GM12878 (cell line): ENCODE measurements around the gene EFCAB9. TPM values are rescaled to one million over a fixed set of nuclear protein-coding genes. Genes with fewer than 3 reads are reported as not detected.
A peak's percentile ranks its signal among the peaks of the same experiment; 100 is the strongest.

Source experiments
- ATAC-seq: fragments of 200-7000 bp; cut with Tn5 transposase; 3 replicates; pipeline ENCODE4 v1.9.1; 2020; ENCODE audit warnings: mild to moderate bottlenecking, moderate library complexity
- BruUV-seq: library from RNA; stranded (reverse); fragments of 400-500 nt; replicated peaks from 2 replicates; lab custom pipeline; 2021; lab: Mats Ljungman, UMichigan
- CTCF ChIA-PET: fragments of 300-600 bp; sonication (Branson Sonifier 250); formaldehyde crosslinking; extraction: SDS; loops from one replicate; lab custom pipeline; 2021; ENCODE audit warnings: inconsistent platforms; lab: Yijun Ruan, JAX
- POLR2A ChIA-PET: fragments of 350-600 bp; formaldehyde crosslinking; extraction: SDS; loops from one replicate; lab custom pipeline; 2021; ENCODE audit warnings: inconsistent platforms; lab: Charles Lee
- RAD21 ChIA-PET: fragments of 300-600 bp; sonication (Branson Sonifier 250); formaldehyde crosslinking; loops from one replicate; lab custom pipeline; 2023; ENCODE audit warnings: antibody characterized with exemption; ENCODE audit not compliant: unreplicated experiment; lab: Charles Lee
- SMC1A ChIA-PET: fragments of 300-600 bp; sonication (Branson Sonifier 250); formaldehyde crosslinking; loops from one replicate; lab custom pipeline; 2023; ENCODE audit not compliant: unreplicated experiment, uncharacterized antibody; lab: Charles Lee
- DNase-seq: peaks from one replicate; pipeline ENCODE4 v3.0.0-alpha.2; 2011; ENCODE audit warnings: low read depth, low spot score
- FAIRE-seq: peaks from 3 replicates; lab custom pipeline; 2011; peaks lifted over from hg19 to GRCh38; lab: Jason Lieb, UNC
- H2AFZ ChIP-seq: 2 replicates; pipeline ENCODE4 v1.6.0; 2011; ENCODE audit warnings: low read depth, low read length, control low read depth; ENCODE audit not compliant: control insufficient read depth
- H3K27ac ChIP-seq: 2 replicates; pipeline ENCODE4 v1.5.1; 2011; ENCODE audit warnings: control low read depth; ENCODE audit not compliant: control insufficient read depth, insufficient read depth
- H3K27me3 ChIP-seq, 2 experiments: replicated peaks in 1 of 2; 2 replicates each; pipeline versions ENCODE4 v1.6.0 to v1.6.1; 2011; ENCODE audit warnings: low read length in 1 of 2; ENCODE audit not compliant: control insufficient read depth in 2 of 2, insufficient read depth in 2 of 2
- H3K36me3 ChIP-seq, 2 experiments: 2 replicates each; pipeline ENCODE4 v1.5.1; 2011; ENCODE audit warnings: low read length in 1 of 2; ENCODE audit not compliant: control insufficient read depth in 2 of 2, insufficient read depth in 2 of 2
- H3K4me1 ChIP-seq: 2 replicates; pipeline ENCODE4 v1.6.1; 2011; ENCODE audit warnings: mild to moderate bottlenecking, low read length, moderate library complexity, mixed read lengths; ENCODE audit not compliant: control insufficient read depth, insufficient read depth
- H3K4me2 ChIP-seq: 2 replicates; pipeline ENCODE4 v1.6.0; 2011; ENCODE audit warnings: control low read depth; ENCODE audit not compliant: control insufficient read depth, insufficient read depth
- H3K4me3 ChIP-seq: fragments of 200-600 bp; sonication (generic); 2 replicates; pipeline ENCODE4 v1.5.1; 2016
- H3K79me2 ChIP-seq: 2 replicates; pipeline ENCODE4 v1.6.0; 2011; ENCODE audit warnings: low read length; ENCODE audit not compliant: control insufficient read depth, insufficient read depth
- H3K9ac ChIP-seq: 2 replicates; pipeline ENCODE4 v1.8.0; 2011; ENCODE audit warnings: low read length, control low read depth, mixed read lengths; ENCODE audit not compliant: control insufficient read depth, insufficient read depth
- H3K9me3 ChIP-seq: replicated peaks from 3 replicates; pipeline ENCODE4 v1.5.1; 2011; ENCODE audit warnings: mild to moderate bottlenecking, low read length; ENCODE audit not compliant: control insufficient read depth, insufficient read depth
- H4K20me1 ChIP-seq: 2 replicates; pipeline ENCODE4 v1.6.0; 2011; ENCODE audit not compliant: control insufficient read depth, insufficient read depth
- ATF2 ChIP-seq: IDR thresholded peaks from 2 replicates; pipeline ENCODE4 v1.6.1; 2012; ENCODE audit warnings: low read length, inconsistent platforms
- CHD1 ChIP-seq: IDR thresholded peaks from 2 replicates; pipeline ENCODE4 v1.6.1; 2012; ENCODE audit warnings: low read depth, low read length, improper control_type of control experiment
- KDM1A ChIP-seq: fragments of 200-600 bp; sonication (generic); IDR thresholded peaks from 2 replicates; pipeline ENCODE4 v1.6.1; 2016; ENCODE audit warnings: borderline replicate concordance
- MXI1 ChIP-seq: fragments of 150-350 bp; IDR thresholded peaks from 2 replicates; pipeline ENCODE4 v1.6.1; 2011; ENCODE audit warnings: low read depth, mild to moderate bottlenecking, inconsistent platforms, low read length, improper control_type of control experiment
- NFIC ChIP-seq: IDR thresholded peaks from 2 replicates; pipeline ENCODE4 v1.6.1; 2012; ENCODE audit warnings: low read depth, mild to moderate bottlenecking, inconsistent platforms, low read length, moderate library complexity
- NR2C1 ChIP-seq: fragments of 450-650 bp; IDR thresholded peaks from 2 replicates; pipeline ENCODE4 v1.6.1; 2017; ENCODE audit warnings: antibody characterized with exemption, mild to moderate bottlenecking, moderate library complexity
- POLR2A ChIP-seq: IDR thresholded peaks from 2 replicates; pipeline ENCODE4 v1.6.1; 2011; ENCODE audit warnings: low read depth, mild to moderate bottlenecking, low read length
- RAD51 ChIP-seq: fragments of 450-650 bp; IDR thresholded peaks from 2 replicates; pipeline ENCODE4 v1.6.1; 2016; ENCODE audit warnings: moderate library complexity, mild to moderate bottlenecking, inconsistent platforms
- SMC3 ChIP-seq: IDR thresholded peaks from 2 replicates; pipeline ENCODE4 v1.6.1; 2011; ENCODE audit warnings: low read length, improper control_type of control experiment, borderline replicate concordance
- ZBTB33 ChIP-seq: fragments of 450-650 bp; IDR thresholded peaks from 2 replicates; pipeline ENCODE4 v1.6.1; 2017; ENCODE audit warnings: mild to moderate bottlenecking
- ZNF207 ChIP-seq: fragments of 450-650 bp; IDR thresholded peaks from 2 replicates; pipeline ENCODE4 v1.6.1; 2014; ENCODE audit warnings: antibody characterized with exemption, mild to moderate bottlenecking, borderline replicate concordance
- ZSCAN29 ChIP-seq: fragments of 450-650 bp; IDR thresholded peaks from 2 replicates; pipeline ENCODE4 v1.6.1; 2017; ENCODE audit warnings: mild to moderate bottlenecking, moderate library complexity
- WGBS: methylation state at CpG from one replicate; pipeline ENCODE4 v1.1.6; 2016; ENCODE audit warnings: low lambda C conversion rate; ENCODE audit not compliant: insufficient replicate concordance, insufficient coverage; ENCODE audit errors: missing lambda C conversion rate; 5-methylcytosine and 5-hydroxymethylcytosine counted together
- in situ Hi-C: fragments of 300-500 bp; cut with MboI; formaldehyde crosslinking; loops from 9 replicates; pipeline ENCODE4 v1.14.3; 2018; ENCODE audit warnings: mixed read lengths
- intact Hi-C: fragments of 100-400 bp; cut with micrococcal nuclease; formaldehyde crosslinking; loops from one replicate; pipeline ENCODE4 v1.14.2; 2022; ENCODE audit not compliant: unreplicated experiment
- polyA plus RNA-seq, 11 experiments: library from polyadenylated mRNA; depleted of rRNA in 4 of 11; unstranded in 6 of 11; stranded (reverse) in 5 of 11; fragments of >200 nt; fragmentation: Nextera tagmentation in 4 of 11; fragmentation: Illumina TruSeq in 1 of 11; extraction: Ambion mirVana in 4 of 11; extraction: Trizol in 1 of 11; gene quantifications; 1 replicate in 1 of 11; 2 replicates in 10 of 11; pipeline versions ENCODE4 v1.2.1 to v1.2.3, GENCODE V29; 2011 to 2016; ENCODE audit warnings: inconsistent platforms in 2 of 11, missing spikeins in 2 of 11, low read depth in 1 of 11
- total RNA-seq, 4 experiments: library from RNA; depleted of rRNA in 3 of 4; stranded (reverse); fragments of >200 nt in 3 of 4; fragmentation: Illumina TruSeq in 1 of 4; extraction: Trizol in 1 of 4; gene quantifications; 2 replicates each; pipeline versions ENCODE4 v1.2.1 to v1.2.3, GENCODE V29; 2013 to 2021

EFCAB9 gene
- total and polyA plus RNA-seq, 10 of the 15 experiments (the other 5 are each of a cell fraction or from before 2014, with no cell fraction given): 0.73 TPM; not detected in 9

GRCh38 chr5:172189693-172190296, 4.2 kb upstream of the EFCAB9 start:
- no peak for DNase-seq
- WGBS: 68% methylated on average over 3 of the region's 3 CpGs
- TF ChIP-seq MXI1 (no peak), ZNF207 (no peak), ZSCAN29 (no peak), POLR2A (no peak), ZBTB33 (no peak), ATF2 (no peak), KDM1A (no peak), CHD1 (no peak), RAD51 (no peak), NR2C1 (no peak), NFIC (no peak), SMC3 (no peak)
- Histone ChIP-seq H3K79me2 (peaks cover 30% of the 10 kb centered on the region), H3K4me2 (peak overlapping the region; percentile 65; the same call in 1 of the 2 replicates), H4K20me1 (no peaks in the 10 kb centered on the region), H3K27ac (no peak overlapping the region), H3K9ac (no peak overlapping the region), H3K36me3 (no peaks in the 10 kb centered on the region), H3K4me3 (no peak overlapping the region), H3K27me3 (no peaks in the 10 kb centered on the region), H3K4me1 (peaks cover 5% of the 10 kb centered on the region; the same call in 1 of the 2 replicates), H2AFZ (no peak overlapping the region), H3K9me3 (no peaks in the 10 kb centered on the region)
- no TSS peak for BruUV-seq
- ChIA-PET RAD21 (interaction anchor here (0.7 to 7.7 kb wide), 9 partner anchors 15 to 180 kb away, joined by 3 to 158 read pairs (median 17); partner anchors contain the start of gene UBTD2), POLR2A (interaction anchor here (8.0 kb wide), 1 partner anchor 78 kb away, joined by 115 read pairs; no protein-coding TSS in a partner anchor), SMC1A (interaction anchor here (0.9 to 10.5 kb wide), 7 partner anchors 15 to 119 kb away, joined by 3 to 165 read pairs (median 9); partner anchors contain the start of gene UBTD2), CTCF (interaction anchor here (0.9 to 8.0 kb wide), 19 partner anchors 9 to 278 kb away, joined by 3 to 162 read pairs (median 7); partner anchors contain the start of gene FBXW11)
- intact Hi-C loops: loop anchor here (2.0 to 10.0 kb wide), 4 partner anchors 15 to 277 kb away; partner anchors contain the start of gene FBXW11
- no peak for ATAC-seq
- no peak for FAIRE-seq
- in situ Hi-C loops: loop anchor here (5.0 kb wide), 1 partner anchor 182 kb away; the partner anchor contains the start of gene FBXW11
